GM21360 (cell line): ENCODE measurements around the gene VPS8.
"Not testable (repeated sequence)": the region's sequence is repeated elsewhere in the genome, so short reads cannot be mapped to it uniquely, and the experiment has no call there.

Experiments
- ATAC-seq: cut with Tn5 transposase; IDR thresholded peaks from one replicate; pipeline ENCODE4 v1.9.1; 2021; ENCODE audit warnings: mild to moderate bottlenecking, moderate library complexity; ENCODE audit not compliant: unreplicated experiment

Gene VPS8

DNA sequence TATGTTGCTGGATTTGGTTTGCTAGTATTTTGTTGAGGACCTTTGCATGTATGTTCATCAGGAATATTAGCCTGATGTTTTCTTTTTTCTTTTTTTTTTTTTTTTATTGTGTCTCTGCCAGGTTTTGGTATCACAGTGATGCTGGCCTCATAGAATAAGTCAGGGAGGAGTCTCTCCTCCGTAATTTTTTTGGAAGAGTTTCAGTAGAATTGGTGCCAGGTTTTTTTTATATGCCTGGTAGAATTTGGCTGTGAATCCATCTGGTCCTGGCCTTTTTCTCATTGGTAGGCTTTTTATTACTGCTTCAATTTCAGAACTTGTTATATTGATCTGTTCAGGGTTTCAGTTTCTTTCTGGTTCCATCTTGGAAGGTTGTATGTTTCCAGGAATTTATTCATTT lies 165.8 kb downstream of the VPS8 start:
- no peak for ATAC-seq

DNA sequence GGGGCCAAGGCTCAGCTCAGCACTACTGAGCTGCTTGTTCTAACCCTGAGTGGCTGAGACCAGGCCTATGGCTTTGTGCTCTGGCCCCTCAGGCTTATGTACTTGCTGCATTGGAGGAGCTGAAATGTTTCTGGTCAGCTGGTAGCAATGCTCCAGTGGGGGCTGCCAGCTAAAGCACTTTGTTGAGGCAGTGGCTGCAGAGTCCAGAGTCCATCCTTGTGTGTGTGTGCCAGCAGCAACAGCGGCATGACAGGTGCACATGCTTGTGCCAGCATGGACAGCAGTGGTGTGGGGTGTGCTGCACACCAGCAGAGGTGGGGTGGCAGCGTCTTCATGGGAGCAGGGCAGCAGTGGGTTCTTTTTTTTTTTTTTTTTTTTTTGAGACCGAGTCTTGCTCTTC lies 169.1 kb downstream of the VPS8 start:
- no peak for ATAC-seq

DNA sequence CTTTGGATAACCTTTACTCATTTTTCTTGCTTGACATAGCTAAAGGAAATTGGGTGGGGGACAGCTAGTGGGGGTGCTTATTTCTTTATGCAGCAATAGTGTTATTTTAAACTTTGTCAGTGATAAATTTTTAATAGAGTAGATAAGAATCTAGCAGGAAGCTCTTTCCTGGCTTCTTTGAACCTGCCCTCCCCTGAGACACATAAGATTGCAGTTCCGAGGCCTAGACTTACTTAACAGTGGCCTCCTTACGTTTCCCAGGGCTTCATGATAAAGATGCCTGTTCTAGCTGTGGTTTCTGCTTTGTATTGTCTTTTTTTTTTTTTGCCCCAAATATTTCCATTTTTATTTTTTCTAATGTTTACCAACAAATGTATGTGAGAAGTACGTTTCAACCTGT lies 170.1 kb downstream of the VPS8 start:
- no peak for ATAC-seq

DNA sequence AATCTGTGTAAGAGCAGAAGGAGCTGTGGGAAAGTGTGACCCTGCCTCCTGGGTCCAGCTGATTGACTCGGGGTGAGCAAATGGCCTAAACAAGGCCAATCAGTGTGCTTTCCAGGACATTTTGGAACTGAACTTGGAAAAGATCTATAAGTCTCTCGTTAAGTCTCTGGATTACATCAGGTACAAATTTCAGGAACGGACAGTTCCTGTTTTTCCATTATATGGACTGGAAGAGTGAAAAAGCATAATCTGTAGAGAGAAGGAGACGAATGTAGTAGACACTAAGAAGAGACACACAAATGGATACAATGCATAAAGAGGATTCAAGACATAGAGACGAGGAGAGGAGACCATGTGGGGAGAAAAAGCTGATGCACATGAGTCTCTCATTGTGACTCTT lies 173.6 kb downstream of the VPS8 start:
- no peak for ATAC-seq

DNA sequence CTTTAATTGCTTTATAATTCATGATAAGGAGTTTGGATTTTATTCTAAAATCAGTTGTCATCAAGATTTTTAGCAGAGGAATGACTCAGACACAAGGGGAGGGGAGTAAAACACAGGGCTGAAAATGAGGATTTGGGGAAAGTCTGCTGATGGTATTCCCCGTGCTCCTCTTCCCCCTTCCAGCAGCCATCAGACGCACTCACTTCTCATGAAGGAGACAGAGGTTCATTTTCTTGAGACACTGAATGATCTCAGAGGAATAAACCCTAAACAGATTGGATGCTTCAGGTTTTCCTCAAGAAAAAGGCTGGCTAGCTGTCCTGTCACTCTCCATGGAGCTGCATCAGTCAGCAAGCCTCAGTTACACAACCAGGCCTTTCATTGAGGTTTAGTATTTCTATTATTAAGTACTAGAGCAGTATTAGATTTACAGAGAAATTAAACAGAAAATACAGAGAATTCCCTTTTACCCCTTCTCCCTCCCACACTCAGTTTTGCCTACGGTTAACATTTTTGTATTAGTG lies 174.5 kb downstream of the VPS8 start:
- ATAC-seq, result no peak

DNA sequence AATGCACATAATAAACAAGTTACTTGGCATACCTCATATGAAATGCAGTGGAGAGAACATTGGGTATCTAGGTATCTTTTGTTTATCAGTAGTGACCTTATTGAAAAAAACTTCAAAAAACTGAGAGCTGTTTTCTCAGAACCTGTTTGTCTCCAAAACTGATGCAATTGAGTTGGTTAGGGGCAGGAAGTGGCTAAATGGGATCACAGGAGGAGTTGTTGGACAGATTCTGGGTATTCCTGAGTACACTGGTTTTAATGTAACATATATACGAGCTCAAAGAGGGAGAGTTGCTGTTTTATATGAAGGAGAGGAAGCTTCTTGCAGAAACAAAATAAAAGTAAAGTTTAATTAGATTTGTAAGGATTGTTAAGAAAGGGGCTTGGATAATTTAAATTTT lies 181.4 kb downstream of the VPS8 start:
- no peak for ATAC-seq

DNA sequence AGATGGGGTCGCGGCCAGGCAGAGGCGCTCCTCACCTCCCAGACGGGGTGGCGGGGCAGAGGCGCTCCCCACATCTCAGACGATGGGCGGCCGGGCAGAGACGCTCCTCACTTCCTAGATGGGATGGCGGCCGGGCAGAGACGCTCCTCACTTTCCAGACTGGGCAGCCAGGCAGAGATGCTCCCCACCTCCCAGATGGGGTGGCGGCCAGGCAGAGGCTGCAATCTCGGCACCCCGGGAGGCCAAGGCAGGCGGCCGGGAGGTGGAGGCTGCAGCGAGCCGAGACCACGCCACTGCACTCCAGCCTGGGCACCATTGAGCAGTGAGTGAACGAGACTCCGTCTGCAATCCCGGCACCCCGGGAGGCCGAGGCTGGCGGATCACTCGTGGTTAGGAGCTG lies 191.9 kb downstream of the VPS8 start:
- ATAC-seq, result not testable (repeated sequence)

DNA sequence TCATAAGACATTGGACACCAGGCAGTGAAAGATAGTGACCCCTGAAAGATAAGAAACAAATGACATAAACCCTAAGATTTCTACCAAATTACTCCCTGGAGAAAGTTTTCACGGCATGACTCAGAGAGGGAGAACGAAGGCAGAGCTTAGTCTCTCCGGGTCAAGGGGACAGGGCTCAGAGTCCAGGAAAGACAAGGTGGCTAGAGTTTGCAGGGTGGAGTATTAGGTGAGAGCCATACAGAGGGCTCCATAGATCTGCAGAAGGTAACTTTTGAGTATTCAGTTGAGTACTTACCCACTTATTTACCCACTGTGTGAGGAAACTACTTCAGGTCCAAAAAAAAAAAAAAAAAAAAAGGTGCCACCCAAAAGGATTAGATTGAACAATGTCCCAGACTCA lies 197.7 kb downstream of the VPS8 start:
- ATAC-seq, result no peak

DNA sequence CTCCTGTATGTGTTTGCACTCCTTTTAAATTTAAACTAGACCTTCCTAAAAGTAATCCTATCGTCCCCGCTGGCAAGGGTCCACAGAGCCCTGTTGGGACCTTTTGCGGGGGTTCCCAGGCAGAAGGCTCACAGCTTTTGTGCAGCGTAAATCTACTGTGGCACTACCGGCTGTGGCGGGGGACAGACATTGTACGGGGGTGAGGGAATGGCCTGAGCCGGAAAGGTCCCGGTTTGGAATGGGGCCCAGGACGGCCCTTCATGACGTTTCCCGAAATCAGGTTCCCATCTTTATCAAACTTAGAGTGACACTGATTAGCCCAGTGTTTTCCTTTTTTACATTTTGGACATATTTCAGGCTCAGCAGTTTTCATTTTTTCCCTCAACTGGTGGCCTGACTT lies 205.6 kb downstream of the VPS8 start:
- not testable (repeated sequence) for ATAC-seq

DNA sequence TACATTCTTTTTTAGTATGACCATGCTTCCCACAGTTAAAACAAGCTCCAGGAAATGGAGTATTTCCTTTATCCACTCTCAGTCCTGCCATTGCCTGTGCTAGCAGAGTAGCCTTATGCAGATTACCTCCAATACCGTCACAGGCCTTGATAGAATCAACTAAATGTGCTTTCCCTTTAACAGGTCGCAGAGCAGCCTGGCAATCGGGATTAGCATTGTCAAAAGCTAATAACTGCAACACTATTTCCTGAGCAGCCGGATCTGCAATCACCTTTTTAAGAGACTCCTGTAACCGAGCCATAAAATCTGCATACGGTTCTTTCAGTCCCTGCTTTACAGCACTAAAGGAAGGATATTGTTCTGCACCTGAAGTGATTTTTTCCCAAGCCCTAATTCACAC lies 206.0 kb downstream of the VPS8 start:
- ATAC-seq, result not testable (repeated sequence)

DNA sequence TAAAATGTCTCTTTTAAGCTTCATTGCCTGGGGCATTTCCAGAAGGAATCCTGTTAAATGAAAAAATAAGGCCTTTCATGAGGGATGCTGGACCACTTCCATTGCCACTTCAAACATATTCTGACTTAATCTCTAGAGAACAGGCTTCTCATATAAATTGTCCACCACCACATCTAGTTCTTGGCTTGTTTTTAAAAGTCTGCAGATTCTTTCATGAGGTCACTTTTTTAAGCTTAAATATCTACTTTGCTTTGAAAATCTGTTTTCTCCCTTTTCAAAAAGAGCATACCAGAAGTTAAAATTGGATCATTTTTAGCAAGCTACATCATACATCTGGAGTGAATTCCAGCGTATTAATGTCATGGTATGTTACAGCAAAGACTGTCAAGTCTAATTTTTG lies 209.3 kb downstream of the VPS8 start:
- ATAC-seq, result no peak

DNA sequence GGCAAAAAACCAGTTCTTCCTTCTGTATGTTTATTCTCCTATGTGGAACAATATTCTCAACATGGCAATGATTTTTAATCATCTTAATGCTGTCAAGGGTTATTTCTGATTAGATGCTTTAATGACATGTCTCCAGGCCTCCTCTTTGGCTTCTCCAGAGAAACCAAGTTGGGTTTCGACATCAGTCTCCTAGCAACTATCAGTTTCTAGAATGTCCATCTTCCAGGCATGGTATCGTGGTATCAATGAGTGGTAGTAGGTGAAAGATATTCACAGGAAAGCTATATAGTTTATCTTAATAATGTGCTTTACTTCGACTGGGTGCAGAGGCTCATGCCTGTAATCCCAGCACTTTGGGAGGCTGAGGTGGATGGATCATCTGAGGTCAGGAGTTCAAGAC lies 212.4 kb downstream of the VPS8 start:
- no peak for ATAC-seq

DNA sequence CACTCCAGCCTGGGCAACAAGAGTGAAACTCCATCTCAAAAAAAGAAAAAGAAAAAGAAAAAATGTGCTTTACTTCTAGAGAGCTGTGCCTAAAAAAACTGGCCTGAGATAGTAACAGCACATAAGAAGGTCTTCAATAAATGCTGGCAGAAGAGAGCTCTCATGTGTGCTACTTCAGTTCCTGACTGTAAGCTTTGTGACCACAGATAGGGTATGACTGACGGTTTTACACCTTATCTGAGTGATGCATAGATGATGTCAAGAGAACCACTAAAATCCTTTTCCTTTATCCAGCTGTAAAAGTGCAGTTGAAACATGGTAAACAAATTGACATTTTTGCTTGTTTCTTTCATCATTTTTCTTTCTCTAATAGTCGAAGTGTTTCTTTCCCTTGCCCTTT lies 213.0 kb downstream of the VPS8 start:
- no peak for ATAC-seq

DNA sequence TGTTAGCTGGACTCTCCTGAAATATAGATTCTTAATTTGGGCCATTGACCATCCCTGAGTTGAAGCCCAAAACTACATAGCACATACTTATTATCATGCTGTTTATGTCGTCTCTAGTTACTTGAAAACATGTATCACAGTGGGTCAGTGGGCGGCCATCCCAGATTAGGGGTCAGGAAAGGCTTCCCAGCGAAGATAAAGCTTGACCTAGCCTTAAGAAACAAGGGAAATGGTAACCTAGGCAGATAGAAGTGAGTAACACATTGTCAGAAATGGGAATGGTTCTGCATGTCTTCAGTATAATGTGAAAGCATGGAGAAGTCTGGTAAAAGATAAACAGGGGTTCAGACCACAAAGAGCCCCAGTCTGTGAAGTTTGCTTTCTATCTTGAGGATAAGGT lies 216.2 kb downstream of the VPS8 start:
- no peak for ATAC-seq

DNA sequence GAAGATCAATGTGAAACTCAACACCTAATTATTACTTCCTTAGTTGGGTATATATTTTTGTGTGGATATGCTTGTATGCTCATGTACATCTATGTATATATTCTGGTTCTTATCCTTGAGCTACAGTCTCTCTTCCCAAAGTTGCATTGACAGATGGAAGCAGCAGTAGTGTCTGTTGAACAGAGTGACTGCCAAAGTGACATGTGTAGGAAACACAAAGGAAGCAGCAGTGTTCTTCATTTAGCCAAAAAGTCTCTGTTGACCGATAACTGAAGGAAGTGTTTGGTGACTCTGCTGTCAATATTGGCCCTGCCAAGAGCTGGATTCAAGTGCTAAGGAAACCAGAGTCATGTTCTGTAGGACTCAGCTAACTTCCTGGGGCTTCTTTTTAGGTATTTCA lies 217.1 kb downstream of the VPS8 start:
- ATAC-seq, result no peak

DNA sequence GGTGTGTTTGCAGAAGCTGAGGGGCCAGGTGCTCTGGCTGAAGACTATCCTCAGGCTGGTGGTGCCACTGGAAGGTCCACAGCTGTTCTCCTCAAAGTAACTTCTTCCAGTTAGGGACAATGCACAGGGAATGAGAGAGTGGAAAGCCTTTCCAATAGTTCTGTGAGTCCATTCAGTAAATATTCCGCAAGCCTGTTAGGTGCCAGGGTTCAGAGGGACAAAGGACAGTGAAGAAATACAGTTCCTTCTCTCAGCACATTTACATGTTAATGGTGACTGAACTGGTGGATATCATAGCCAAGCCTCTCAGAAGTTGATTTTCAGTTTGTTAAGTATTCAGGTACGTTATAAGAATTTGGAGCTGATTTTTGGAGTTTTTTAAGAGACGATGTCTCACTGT lies 218.4 kb downstream of the VPS8 start:
- no peak for ATAC-seq

DNA sequence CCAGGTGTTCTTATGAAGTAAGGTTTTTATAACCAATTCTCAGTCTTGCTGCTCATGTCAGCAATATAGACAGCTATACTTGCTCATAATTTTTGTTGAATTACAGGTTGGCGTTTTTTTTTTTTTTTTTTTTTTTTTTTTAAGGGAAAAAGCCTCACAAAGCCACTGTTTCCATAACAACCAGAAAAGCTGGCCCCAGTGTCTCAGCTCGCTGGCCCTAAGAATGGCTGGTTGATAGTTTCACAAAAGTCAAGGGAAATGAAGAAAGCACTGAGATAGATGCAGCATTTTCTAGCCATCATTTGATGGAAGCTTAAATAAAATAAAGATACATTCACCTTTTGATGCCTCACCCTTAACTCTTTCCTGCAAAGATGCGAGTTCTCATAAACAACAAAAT lies 219.0 kb downstream of the VPS8 start:
- ATAC-seq, result no peak

DNA sequence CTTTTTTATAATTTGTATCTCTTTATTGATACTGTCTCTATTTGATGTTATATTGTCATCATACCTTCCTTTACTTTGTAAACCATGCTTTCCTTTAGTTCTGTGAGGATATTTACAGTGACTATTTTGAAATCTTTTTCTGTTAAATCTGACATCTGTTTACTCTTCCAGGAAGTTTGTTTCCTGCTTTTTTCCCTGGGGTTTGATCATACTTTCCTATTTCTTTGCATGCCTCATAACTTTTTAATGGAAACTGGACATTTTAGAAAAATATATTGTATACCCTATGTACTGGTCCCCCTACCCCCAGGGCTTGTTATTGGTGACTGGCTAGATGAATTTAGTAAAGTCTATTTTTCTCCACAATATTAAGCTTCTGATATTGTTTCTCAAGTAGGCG lies 225.8 kb downstream of the VPS8 start:
- ATAC-seq, result no peak

DNA sequence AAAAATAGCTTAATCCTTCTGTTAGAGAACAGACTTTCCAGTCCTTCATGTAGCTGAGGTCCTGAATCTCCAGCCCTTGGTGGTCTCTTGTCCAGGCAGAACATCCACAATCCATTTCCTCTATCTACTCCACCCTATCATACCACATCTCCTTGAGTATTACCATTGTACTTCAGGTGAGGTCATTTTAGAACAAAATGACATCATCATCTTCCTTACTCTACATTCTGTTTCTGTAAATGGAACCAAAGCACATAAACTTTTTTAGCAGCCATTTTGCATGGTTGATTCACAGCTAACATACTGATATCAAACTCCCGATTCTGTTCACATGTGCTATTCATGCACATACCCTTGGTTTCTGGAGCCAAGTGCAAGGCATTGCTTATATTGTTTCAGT lies 228.5 kb downstream of the VPS8 start:
- no peak for ATAC-seq

DNA sequence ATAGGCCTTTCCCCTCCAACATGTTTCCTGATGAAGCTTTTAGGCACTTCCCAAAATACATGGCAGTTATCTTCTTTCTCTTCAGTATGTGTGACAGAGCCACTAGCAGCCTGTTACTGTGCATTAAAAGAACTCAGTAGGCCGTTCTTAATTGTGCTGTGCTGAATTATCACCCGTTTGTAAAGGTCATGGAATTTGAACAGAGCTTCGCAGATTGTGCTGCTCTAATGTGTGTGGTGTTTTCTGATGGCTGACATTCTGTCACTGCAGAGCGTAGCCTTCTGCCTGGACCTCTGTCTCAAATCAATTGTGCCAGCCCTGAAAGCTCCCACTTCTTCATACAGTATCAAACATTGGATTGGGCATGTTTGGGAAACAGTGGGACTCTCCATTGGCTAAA lies 229.6 kb downstream of the VPS8 start:
- no peak for ATAC-seq

DNA sequence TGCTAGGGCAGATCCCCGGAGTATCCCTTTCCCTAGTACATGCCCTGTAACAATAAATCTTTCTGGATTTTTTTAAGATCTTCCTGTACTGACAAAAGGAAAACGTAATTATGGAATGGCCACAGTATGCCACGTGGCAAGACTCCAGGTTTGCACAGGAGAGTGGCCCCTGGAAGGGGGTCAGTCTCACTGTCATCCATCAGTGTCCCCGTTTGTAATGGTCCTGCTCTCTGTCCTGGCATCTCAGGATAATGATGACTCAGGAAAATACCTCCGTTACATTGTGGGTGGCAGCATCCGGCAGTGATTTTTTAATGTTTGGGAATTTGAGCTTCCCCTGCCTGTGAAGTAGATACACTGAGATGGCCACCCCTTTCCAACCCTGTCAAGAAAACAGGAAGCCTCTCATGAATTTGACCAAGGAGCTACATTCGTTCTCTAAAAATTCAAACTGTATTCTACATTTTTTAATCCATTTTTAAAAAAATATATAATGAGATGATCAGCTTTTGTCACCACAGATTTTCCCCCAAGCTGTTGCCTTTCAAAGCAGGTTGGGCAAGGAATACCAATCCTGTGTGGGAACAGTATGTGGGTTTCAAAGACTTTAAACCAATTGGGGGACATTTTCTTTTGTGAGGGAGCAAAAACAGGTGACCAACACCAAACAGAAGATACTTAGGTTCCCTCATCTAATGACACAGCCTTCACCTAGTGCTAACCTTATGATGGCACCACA lies 230.5 kb downstream of the VPS8 start:
- no peak for ATAC-seq

DNA sequence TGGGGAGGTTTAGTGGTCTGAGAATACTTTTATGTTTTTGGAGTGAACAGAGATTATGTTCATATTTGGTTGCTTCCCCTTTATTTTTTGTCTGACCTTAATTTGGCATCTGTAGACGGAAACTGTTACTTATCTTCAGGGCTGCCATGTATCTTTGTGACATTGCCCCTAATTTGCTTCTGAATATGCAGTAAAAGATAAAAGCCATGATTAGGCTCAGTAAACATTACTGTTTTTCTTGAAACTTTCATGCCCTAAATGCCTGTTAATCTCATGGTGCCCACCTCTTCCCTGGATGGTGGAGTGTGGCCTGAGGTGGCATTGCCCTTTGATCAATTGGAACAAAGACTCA lies 234.2 kb downstream of the VPS8 start:
- no peak for ATAC-seq

DNA sequence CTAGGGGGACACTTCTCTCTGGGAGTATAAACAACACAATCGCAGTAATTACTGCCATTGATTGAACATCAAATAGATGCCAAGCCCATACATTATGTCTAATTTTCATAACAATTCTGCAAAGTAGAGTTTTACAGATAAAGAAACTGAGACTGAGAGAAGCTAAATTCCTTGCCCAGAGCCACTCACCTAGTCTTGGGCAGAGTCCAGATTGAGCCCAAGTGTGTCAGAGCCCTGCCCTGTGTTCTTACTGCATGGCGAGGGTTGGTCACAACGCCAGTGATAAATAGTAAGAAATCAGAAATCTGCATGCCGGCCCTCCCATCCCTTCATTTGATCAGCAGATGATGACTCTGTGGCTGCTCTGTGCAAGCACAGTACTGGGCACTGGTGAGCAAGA lies 234.6 kb downstream of the VPS8 start:
- ATAC-seq, result no peak
